AG09319 (cell line): ENCODE results near the gene TAF8.

Experiments
- DNase-seq: peaks from one replicate; pipeline ENCODE4 v3.0.0-alpha.2; 2010; ENCODE audit warnings: low read depth; ENCODE audit errors: extremely low read depth
- TF ChIP-seq, protein P1 (sequence below): IDR thresholded peaks from 2 replicates; pipeline ENCODE4 v1.5.1; 2011; ENCODE audit warnings: low read depth, mild to moderate bottlenecking, inconsistent platforms, low read length, moderate library complexity

TAF8 gene

GRCh38 chr6:42103216-42103615, 52.9 kb downstream of the TAF8 start:
- no peak for DNase-seq
- TF ChIP-seq, protein P1, sequence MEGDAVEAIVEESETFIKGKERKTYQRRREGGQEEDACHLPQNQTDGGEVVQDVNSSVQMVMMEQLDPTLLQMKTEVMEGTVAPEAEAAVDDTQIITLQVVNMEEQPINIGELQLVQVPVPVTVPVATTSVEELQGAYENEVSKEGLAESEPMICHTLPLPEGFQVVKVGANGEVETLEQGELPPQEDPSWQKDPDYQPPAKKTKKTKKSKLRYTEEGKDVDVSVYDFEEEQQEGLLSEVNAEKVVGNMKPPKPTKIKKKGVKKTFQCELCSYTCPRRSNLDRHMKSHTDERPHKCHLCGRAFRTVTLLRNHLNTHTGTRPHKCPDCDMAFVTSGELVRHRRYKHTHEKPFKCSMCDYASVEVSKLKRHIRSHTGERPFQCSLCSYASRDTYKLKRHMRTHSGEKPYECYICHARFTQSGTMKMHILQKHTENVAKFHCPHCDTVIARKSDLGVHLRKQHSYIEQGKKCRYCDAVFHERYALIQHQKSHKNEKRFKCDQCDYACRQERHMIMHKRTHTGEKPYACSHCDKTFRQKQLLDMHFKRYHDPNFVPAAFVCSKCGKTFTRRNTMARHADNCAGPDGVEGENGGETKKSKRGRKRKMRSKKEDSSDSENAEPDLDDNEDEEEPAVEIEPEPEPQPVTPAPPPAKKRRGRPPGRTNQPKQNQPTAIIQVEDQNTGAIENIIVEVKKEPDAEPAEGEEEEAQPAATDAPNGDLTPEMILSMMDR, result no peak

DNA sequence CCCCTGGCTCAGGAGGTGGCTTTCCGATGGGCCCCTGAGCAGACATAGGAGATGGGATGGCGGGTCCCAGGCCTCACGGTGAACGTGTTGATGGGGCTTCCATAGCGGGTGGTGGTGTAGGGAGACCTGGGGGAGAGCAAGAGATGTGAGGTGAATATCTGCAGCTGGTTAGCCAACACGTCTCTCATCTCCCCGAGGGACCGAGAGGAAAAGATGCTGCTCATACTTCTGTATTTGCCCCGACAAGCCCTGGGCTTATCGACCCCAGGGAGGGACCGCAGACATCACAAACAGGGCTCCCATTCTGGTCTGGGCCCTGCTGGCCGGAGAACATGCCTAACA, 53.4 kb downstream of the TAF8 start:
- DNase-seq, result no peak
- TF ChIP-seq, protein P1, result no peak

DNA sequence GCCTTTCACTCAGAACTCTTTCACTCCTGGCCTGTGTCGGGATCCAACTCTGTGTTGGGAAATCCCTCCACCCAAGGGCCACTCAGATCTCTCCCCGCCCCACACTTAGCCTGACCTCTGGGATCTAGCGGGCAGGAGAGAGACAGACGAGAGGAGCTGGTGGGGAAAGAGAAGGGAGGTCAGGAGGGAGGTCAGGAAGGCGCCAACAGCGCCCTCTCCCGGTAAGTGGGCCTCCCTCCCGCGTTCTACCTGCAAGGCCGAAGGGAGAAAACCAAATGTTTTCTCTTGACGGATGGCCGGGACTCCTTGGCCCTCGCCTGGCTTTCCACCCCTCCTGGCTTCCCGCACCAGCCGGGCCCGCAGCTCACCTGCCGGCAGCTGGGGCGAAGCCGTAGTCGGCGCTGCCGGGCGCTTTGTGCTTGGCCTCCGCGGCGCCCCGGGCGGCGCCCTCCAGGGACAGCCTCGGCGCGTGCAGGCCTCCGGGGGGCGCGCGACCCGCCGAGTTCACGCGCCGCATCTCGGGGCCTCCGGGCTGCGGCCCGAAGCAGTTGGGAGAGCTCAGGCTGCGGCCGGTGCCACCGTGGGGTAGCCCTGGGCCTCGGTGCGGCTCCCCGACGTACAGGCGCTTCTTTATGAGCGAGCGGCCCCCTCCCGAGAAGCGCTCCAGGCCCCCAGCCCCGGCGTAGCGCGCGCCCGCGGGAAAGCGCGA, 53.9 kb downstream of the TAF8 start:
- TF ChIP-seq, protein P1, result peak; percentile 57
- DNase-seq, result no peak

DNA sequence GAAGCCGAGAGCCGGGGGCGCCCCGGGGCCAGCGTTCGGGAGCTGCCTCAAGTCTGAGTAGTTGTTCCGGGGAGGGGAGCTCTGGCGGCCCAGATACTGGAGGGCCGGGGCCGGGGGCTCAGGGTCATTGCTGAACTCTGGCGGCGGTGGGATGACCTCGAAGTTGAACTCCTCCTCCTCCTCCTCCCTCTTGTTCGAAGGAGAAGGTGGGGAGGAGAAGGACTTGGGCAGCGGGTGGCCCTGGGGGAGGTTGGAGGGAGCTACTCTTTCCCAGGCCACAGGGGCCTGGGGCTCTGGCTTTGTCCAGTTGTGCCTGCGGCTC, 54.4 kb downstream of the TAF8 start:
- no peak for DNase-seq
- TF ChIP-seq, protein P1, result no peak

DNA sequence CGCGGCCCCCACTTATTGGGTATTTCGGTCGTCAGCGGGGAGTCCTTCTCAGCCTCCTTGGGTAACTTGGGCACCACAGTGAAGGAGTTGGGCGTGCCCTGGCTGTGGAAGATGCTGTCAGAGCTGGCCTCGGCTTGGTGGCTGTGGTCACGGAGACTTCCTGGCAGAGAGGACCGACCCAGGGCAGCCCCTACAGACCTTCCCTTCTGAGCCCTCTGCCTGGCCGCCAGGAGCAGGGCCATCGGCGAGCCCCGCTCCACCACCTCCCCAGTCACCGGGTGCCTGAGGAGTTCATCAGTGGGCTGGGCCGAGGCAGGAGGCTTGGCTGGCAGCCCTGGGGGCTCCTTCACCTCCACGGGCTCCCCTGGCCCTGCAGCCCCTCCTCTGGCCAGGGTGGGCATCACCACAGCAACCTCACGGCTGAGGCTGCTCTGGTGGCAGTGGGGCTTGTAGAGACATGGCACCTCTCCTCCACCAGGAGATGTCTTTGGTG, 54.9 kb downstream of the TAF8 start:
- TF ChIP-seq, protein P1, result no peak
- no peak for DNase-seq

GRCh38 chr6:42105709-42106108, 55.4 kb downstream of the TAF8 start:
- DNase-seq, result no peak
- TF ChIP-seq, protein P1, result no peak

- TF ChIP-seq, protein P1, result no peak
- DNase-seq, result no peak
Observed at GRCh38 chr6:42106112-42107023, 56.0 kb downstream of the TAF8 start.
